HG03159 (cell line): ENCODE data around the gene ZC3HAV1.
"Not testable (repeated sequence)": the region's sequence is repeated elsewhere in the genome, so short reads cannot be mapped to it uniquely, and the experiment has no call there.

Source experiments
- ATAC-seq: cut with Tn5 transposase; IDR thresholded peaks from one replicate; pipeline ENCODE4 v1.9.1; 2021; ENCODE audit warnings: mild to moderate bottlenecking, moderate library complexity; ENCODE audit not compliant: unreplicated experiment

The ZC3HAV1 gene

GRCh38 chr7:139112741-139113250, 3.3 kb upstream of the ZC3HAV1 start:
- no peak for ATAC-seq

DNA sequence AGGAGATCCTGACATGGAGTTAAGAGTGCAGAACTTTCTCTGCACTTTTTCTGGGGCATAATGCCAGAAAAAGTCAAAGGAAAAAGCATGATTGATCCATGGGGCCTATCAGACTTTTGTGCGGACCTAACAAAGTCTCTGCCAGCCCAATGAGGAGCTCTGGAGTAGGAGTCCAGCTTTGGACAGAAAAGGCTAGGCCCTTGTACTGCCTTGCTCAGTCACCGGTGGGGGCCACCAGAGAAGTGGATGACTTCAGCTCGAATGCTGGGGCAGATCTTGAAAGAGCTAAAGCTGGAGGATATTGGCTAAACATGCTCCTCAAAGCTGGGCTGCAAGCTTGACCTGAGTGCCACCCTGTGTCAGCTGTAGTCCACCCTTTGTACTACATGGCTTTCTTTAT, 2.8 kb upstream of the ZC3HAV1 start:
- no peak for ATAC-seq

DNA sequence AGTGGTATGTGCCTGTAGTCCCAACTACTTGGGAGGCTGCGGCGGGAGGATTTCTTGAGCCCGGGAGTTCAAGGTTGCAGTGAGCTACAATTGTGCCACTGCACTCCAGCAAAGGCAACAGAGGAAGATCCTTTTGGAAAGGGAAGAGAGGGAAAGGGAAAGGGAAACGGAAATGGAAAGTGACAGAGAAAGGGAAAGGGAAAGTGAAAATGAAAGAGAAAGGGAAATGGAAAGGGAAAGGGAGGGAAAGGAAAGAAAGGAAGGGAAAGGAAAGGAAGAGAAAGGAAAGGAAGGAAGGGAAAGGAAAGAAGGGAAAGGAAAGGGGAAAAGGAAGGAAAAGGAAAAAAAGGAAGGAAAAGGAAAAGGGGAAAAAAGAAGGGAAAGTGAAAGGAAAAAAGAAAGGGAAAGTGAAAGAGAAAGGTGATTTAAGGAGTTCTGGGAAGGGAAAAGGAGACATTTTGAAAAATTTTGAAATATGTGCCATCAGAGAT, 2.3 kb upstream of the ZC3HAV1 start:
- no peak for ATAC-seq

DNA sequence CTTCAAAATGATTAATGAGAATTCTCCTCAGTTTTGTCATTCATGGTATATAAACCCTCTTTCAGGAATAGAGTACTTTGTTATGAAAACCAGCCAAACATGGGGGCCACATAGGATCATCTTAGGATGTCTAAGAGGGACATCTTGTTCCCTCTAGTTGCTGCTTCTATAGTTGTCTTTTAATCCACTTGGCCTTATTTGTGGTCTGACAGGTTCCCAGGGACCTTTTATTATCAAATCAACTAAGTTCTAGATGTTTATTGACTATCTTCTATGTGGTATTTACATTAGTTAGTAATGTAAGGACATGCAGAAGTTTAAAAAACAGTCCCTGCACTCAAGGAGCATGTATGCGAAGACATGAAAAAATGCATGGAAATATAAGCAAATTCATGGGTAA, 1.6 kb upstream of the ZC3HAV1 start:
- ATAC-seq = no peak

- no peak for ATAC-seq
Measured at GRCh38 chr7:139109983-139110411, 477 bp upstream of the ZC3HAV1 start.

DNA sequence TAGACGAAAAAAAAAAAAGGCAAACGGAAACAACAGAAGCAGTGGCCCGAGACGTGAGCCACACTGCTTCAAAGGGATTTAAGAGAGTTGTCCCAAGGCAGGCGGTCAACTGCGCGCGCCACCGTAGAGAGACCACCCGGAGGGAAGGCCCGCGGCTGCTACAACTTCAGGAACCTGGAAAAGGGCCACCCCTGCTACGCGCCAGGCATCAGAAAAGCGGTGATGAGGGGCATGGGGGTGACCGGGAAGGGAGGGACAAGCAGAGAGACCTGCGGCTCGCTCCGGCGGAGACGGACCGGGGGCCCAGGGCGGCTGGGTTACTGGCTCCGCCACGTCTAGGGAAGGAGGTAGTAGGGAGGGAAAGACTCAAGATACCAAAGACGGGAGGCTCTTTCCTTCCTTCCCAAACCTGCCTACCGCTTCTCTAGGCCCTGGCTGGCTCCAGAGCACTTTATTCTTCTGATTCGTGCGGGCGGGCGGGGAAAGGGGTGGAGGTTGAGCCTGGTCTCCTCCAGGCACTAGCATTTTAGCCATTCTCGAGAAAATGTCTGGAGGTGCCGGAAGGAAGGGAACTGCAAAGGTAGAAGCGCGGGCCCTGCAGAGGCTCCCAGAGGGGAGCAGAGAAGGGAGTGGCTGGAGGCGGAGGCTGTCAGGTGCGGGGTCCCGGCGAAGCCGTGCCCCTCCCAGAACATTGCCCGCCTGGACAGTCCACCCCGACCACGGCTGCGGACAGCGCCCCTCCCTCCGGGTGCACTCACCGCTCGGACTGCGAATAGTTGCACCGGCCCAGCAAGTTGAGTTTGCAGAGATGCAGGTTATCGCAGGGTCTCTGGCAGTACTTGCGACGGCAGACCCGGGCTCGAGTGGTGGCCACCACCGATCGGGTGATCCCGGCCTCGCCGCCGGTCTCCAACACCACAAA, 993 bp downstream of the ZC3HAV1 start:
- ATAC-seq = peak; percentile 6

GRCh38 chr7:139106959-139107358, 2.6 kb downstream of the ZC3HAV1 start:
- no peak for ATAC-seq

DNA sequence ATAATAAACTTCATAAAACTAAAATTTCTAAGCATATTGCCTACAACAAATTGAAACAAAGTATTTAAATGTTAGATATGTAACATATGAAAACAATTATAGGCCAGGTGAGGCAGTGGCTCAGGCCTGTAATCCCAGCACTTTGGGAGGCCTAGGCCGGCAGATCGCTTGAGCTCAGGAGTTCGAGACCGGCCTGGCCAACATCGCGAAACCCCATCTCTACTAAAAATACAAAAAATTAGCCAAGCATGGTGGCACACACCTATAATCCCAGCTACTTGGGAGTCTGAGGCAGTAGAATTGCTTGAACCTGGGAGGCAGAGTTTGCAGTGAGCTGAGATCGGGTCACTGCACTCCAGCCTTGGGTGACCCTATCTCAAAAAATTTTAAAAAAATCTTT, 3.3 kb downstream of the ZC3HAV1 start:
- not testable (repeated sequence) for ATAC-seq

- no peak for ATAC-seq
Measured at GRCh38 chr7:139105484-139105883, 4.0 kb downstream of the ZC3HAV1 start.

DNA sequence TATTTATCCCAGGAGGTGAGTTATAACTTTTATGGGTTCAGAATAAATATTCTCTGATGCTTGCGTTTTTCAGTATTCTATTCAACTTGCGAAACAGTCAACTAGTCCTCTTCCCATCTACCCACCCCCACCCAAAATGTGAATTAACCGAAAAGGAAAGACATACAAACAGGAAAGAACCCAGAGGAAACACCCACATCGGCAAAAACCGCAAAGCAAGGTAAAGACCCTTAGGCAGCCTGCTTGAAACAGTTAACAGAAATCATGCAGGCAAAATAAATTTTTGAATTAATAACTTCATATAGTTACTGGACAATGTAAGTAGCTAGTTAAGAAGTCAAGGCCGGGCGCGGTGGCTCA, 5.4 kb downstream of the ZC3HAV1 start:
- ATAC-seq = no peak

DNA sequence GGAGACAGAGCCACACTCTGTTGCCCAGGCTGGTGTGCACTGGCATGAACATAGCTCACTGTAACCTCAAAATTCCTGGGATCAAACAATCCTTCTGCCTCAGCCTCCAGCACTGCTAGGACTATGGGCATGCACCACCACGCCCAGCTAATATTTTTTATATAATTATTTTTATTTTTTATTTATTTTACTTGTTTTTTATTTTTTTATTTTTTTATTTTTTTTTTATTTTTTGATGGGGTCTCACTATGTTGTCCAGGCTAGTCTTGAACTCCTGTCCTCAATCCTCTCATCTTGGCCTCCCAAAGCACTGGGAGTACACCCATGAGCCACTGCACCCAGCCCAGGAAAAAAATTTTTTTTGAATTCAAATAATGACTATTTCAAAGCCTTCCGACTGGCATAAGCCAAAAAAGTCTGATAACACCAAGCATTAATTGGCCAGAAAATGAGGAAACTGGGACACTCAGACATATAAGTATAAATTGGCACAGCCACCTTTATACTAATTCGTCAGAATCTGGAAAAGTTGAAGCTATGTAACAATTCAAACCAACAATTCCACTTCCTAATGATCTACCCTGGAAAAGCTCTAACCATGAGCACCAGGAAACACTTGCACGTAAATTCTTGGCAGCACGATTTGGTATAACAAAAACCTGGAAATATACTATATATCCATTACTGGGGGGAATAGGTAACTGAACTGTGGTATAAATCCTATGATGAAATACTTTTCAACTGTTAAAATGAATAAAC, 6.3 kb downstream of the ZC3HAV1 start:
- ATAC-seq = no peak

- ATAC-seq = not testable (repeated sequence)
Measured at GRCh38 chr7:139101637-139102158, 7.8 kb downstream of the ZC3HAV1 start.

DNA sequence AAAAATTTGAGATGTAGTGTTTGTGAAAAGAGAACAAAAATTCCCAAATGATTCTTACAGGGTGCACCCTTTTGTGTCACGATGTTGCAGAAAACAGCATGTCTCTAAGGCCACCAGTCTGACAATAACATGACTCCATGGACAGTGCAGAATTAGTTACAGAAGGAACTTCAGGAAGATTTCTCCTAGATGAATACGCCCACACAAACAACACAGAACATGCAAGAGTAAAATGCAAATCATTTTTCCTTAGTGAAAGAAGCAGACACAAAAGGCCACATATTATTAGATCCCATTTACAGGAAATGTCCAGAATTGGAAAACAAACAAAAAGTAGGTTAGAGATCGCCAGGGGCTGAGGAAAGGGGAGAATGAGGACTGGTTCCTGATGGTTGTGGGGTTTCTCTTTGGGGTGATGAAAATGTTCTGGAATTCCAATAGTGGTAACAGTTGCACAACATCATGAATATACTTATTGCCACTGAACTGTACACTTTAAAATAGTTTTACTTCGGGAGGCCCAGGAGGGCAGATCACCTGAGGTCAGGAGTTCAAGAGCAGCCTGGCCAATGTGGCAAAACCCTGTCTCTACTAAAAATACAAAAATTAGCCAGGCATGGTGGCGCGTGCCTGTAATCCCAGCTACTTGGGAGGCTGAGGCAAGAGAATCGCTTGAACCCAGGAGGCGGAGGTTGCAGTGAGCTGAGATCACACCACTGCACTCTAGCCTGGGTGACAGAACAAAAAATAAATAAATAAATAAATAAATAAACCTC, 10.2 kb downstream of the ZC3HAV1 start:
- ATAC-seq = no peak

- peak; percentile 98 for ATAC-seq
Measured at GRCh38 chr7:139095194-139095659, 14.3 kb downstream of the ZC3HAV1 start.

DNA sequence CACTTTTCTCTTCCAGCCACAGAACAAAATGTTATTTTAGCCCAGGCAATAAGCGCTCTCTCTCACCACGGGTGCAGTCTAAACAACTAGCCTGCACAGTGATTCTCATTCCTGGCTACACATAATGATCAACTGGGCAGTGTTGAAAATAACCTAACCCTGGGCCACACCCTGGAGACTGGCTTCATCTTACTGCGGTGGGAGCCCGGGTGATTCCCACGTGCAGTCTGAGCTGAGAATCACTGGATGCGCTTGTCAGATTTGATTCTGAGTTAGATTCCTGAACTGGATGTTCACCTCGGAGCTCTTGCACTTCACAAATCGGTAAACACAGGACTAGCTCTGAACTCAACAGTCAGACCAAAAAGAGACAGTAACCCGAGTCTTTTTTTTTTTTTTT, 14.9 kb downstream of the ZC3HAV1 start:
- ATAC-seq = peak; percentile 7

GRCh38 chr7:139094030-139094429, 15.5 kb downstream of the ZC3HAV1 start:
- ATAC-seq = no peak

GRCh38 chr7:139093512-139093911, 16.0 kb downstream of the ZC3HAV1 start:
- ATAC-seq = not testable (repeated sequence)

GRCh38 chr7:139092090-139092796, 17.3 kb downstream of the ZC3HAV1 start:
- ATAC-seq = no peak

GRCh38 chr7:139091677-139091996, 17.9 kb downstream of the ZC3HAV1 start:
- ATAC-seq = no peak

GRCh38 chr7:139089118-139089517, 20.4 kb downstream of the ZC3HAV1 start:
- ATAC-seq = no peak
